Hepatocyte (in vitro differentiated cells): Measurements from ENCODE around the gene TAS1R3. TPM values are rescaled to one million over a fixed set of nuclear protein-coding genes. Genes with fewer than 3 reads are reported as not detected.

Experiments
- DNase-seq: peaks from one replicate; pipeline ENCODE4 v3.0.0-alpha.2; 2016; ENCODE audit warnings: low spot score
- H2AFZ ChIP-seq: fragments of 200-600 bp; sonication (generic); 2 replicates; pipeline ENCODE4 v1.6.0; 2016; ENCODE audit warnings: antibody characterized with exemption, mild to moderate bottlenecking
- H3K27ac ChIP-seq: fragments of 200-600 bp; sonication (generic); 2 replicates; pipeline ENCODE4 v1.5.1; 2016; ENCODE audit warnings: mild to moderate bottlenecking
- H3K27me3 ChIP-seq: fragments of 200-600 bp; sonication (generic); 2 replicates; pipeline ENCODE4 v1.6.1; 2016
- H3K36me3 ChIP-seq: fragments of 200-600 bp; sonication (generic); replicated peaks from 2 replicates; pipeline ENCODE4 v1.5.1; 2016; ENCODE audit warnings: low read depth; ENCODE audit not compliant: insufficient read depth
- H3K4me1 ChIP-seq: fragments of 200-600 bp; sonication (generic); 2 replicates; pipeline ENCODE4 v1.5.1; 2016; ENCODE audit warnings: mild to moderate bottlenecking, moderate library complexity; ENCODE audit not compliant: insufficient read depth
- H3K4me2 ChIP-seq: fragments of 200-600 bp; sonication (generic); 2 replicates; pipeline ENCODE4 v1.6.0; 2016
- H3K4me3 ChIP-seq: fragments of 200-600 bp; sonication (generic); 2 replicates; pipeline ENCODE4 v1.5.1; 2016; ENCODE audit warnings: mild to moderate bottlenecking
- H3K79me2 ChIP-seq: fragments of 200-600 bp; sonication (generic); 2 replicates; pipeline ENCODE4 v1.6.0; 2017; ENCODE audit warnings: mild to moderate bottlenecking
- H3K9me2 ChIP-seq: fragments of 200-600 bp; sonication (generic); replicated peaks from 2 replicates; pipeline ENCODE4 v1.6.0; 2017; ENCODE audit warnings: mild to moderate bottlenecking; ENCODE audit not compliant: insufficient read depth
- H3K9me3 ChIP-seq: fragments of 200-600 bp; sonication (generic); 2 replicates; pipeline ENCODE4 v1.5.1; 2016; ENCODE audit warnings: low read depth, mild to moderate bottlenecking
- H4K20me1 ChIP-seq: fragments of 200-600 bp; sonication (generic); 2 replicates; pipeline ENCODE4 v1.6.0; 2016; ENCODE audit warnings: mild to moderate bottlenecking; ENCODE audit not compliant: insufficient read depth, poor library complexity, severe bottlenecking
- CTCF ChIP-seq: fragments of 200-600 bp; sonication (generic); IDR thresholded peaks from 2 replicates; pipeline ENCODE4 v1.5.1; 2016; ENCODE audit warnings: antibody characterized with exemption, mild to moderate bottlenecking; ENCODE audit not compliant: poor library complexity
- EZH2 ChIP-seq: fragments of 200-600 bp; sonication (generic); IDR thresholded peaks from 2 replicates; pipeline ENCODE4 v1.6.1; 2016; ENCODE audit warnings: antibody characterized with exemption, mild to moderate bottlenecking, borderline replicate concordance
- EZH2phosphoT487 ChIP-seq: fragments of 200-600 bp; sonication (generic); IDR thresholded peaks from one replicate; pipeline ENCODE4 v1.6.1; 2018; ENCODE audit warnings: antibody characterized with exemption, mild to moderate bottlenecking, low read depth, moderate library complexity; ENCODE audit not compliant: unreplicated experiment, severe bottlenecking
- WGBS: methylation state at CpG from one replicate; pipeline ENCODE4 v1.1.6; 2016; ENCODE audit warnings: low lambda C conversion rate; ENCODE audit errors: missing lambda C conversion rate; 5-methylcytosine and 5-hydroxymethylcytosine counted together
- microRNA-seq: library from miRNA; unstranded; fragments of <30 nt; microRNA quantifications from one replicate; pipeline ENCODE4, GENCODE V29; 2017
- polyA plus RNA-seq: library from polyadenylated mRNA; unstranded; fragments of >200 nt; fragmentation: Nextera tagmentation; extraction: Ambion mirVana; gene quantifications from 2 replicates; pipeline ENCODE4 v1.2.1, GENCODE V29; 2016
- small RNA-seq: library from RNA; depleted of rRNA; stranded (forward); fragments of <200 nt; gene quantifications from one replicate; pipeline ENCODE3, GENCODE V24; 2014
- total RNA-seq: library from RNA; depleted of rRNA; stranded (reverse); fragments of >200 nt; gene quantifications from 2 replicates; pipeline ENCODE4 v1.2.3, GENCODE V29; 2014

Gene TAS1R3
- total and polyA plus RNA-seq, 2 experiments from 2014 or later, result 0.17 to 0.42 TPM

- no peak overlapping the region for H3K4me2 ChIP-seq
- no peaks in the 10 kb centered on the region for H3K9me2 ChIP-seq
- no peak for DNase-seq
- no peaks in the 10 kb centered on the region for H4K20me1 ChIP-seq
- no peaks in the 10 kb centered on the region for H3K36me3 ChIP-seq
- H3K4me1 ChIP-seq, result peaks cover 9% of the 10 kb centered on the region
- H3K79me2 ChIP-seq, result peaks cover 23% of the 10 kb centered on the region
- no peaks in the 10 kb centered on the region for H3K9me3 ChIP-seq
- 97% methylated on average over 16 of the region's 16 CpGs for WGBS
- TF ChIP-seq EZH2 (no peak), EZH2phosphoT487 (no peak), CTCF (no peak)
- no peaks in the 10 kb centered on the region for H3K27me3 ChIP-seq
- no peak overlapping the region for H2AFZ ChIP-seq
- no peak overlapping the region for H3K27ac ChIP-seq
- no peak overlapping the region for H3K4me3 ChIP-seq
These were observed 46.6 kb downstream of the TAS1R3 start for GRCh38 chr1:1377540-1378205.

- Histone ChIP-seq H3K4me3 (no peak overlapping the region), H3K27ac (no peak overlapping the region), H2AFZ (no peak overlapping the region), H3K27me3 (no peaks in the 10 kb centered on the region), H3K9me2 (no peaks in the 10 kb centered on the region), H3K79me2 (peaks cover 3% of the 10 kb centered on the region), H3K36me3 (no peaks in the 10 kb centered on the region), H3K4me2 (no peak overlapping the region), H4K20me1 (no peaks in the 10 kb centered on the region), H3K9me3 (no peaks in the 10 kb centered on the region), H3K4me1 (peaks cover 3% of the 10 kb centered on the region)
- no peak for DNase-seq
- TF ChIP-seq EZH2, result no peak
- no peak for TF ChIP-seq EZH2phosphoT487
- no peak for TF ChIP-seq CTCF
- 98% methylated on average over 15 of the region's 16 CpGs for WGBS
These were observed 49.8 kb downstream of the TAS1R3 start for GRCh38 chr1:1380860-1381259.

GRCh38 chr1:1381294-1381693 lies 50.2 kb downstream of the TAS1R3 start:
- no peak for TF ChIP-seq EZH2phosphoT487

More at GRCh38 chr1:1381294-1381693, 50.2 kb downstream of the TAS1R3 start:
- Histone ChIP-seq H3K79me2 (no peaks in the 10 kb centered on the region), H3K36me3 (no peaks in the 10 kb centered on the region), H3K4me2 (no peak overlapping the region), H3K4me3 (no peak overlapping the region), H3K9me3 (no peaks in the 10 kb centered on the region), H2AFZ (no peak overlapping the region), H3K4me1 (no peaks in the 10 kb centered on the region), H3K27ac (no peak overlapping the region), H3K27me3 (no peaks in the 10 kb centered on the region), H4K20me1 (no peaks in the 10 kb centered on the region), H3K9me2 (no peaks in the 10 kb centered on the region)
- WGBS, result 85% methylated on average over 8 of the region's 8 CpGs
- no peak for DNase-seq

Small RNA genes lying within 50 kb of the gene (microRNA-seq; reads per million reads assigned to microRNA genes)
- 6.3 reads per million, percentile 15 among the genes with 10 or more reads in this experiment for gene MIR6726
- 4.0 reads per million for gene MIR6727
- gene MIR6808, result 2.2 reads per million

Small RNA genes lying within 50 kb of the gene (small RNA-seq; reads per million reads assigned to genes)
- 0.22 reads per million for gene MIR6726

Other genes with a start within 250 kb of the TAS1R3 start
- 7.1 and 9.2 TPM in 2 replicates for gene C1orf159, start 215.2 kb upstream of the TAS1R3 start, total RNA-seq
- gene C1orf159, start 215.2 kb upstream of the TAS1R3 start, polyA plus RNA-seq, result 21.7 and 25.1 TPM in 2 replicates
- gene TTLL10, start 157.4 kb upstream of the TAS1R3 start, total RNA-seq, result not detected in 2 replicates
- 0.38 and 0.69 TPM in 2 replicates for gene TTLL10, start 157.4 kb upstream of the TAS1R3 start, polyA plus RNA-seq
- gene TNFRSF18, start 124.7 kb upstream of the TAS1R3 start, total RNA-seq, result not detected in 2 replicates
- 0.86 and 1.3 TPM in 2 replicates for gene TNFRSF18, start 124.7 kb upstream of the TAS1R3 start, polyA plus RNA-seq
- 0.28 TPM in 1 of 2 replicates, not detected in the other for gene TNFRSF4, start 117.1 kb upstream of the TAS1R3 start, total RNA-seq
- 0.34 TPM in 1 of 2 replicates, not detected in the other for gene TNFRSF4, start 117.1 kb upstream of the TAS1R3 start, polyA plus RNA-seq
- gene SDF4, start 99.3 kb upstream of the TAS1R3 start, total RNA-seq, result 110 and 156 TPM in 2 replicates
- 296 and 311 TPM in 2 replicates for gene SDF4, start 99.3 kb upstream of the TAS1R3 start, polyA plus RNA-seq
- gene B3GALT6, start 99.0 kb upstream of the TAS1R3 start, total RNA-seq, result 28.8 and 28.9 TPM in 2 replicates
- gene B3GALT6, start 99.0 kb upstream of the TAS1R3 start, polyA plus RNA-seq, result 36.3 and 36.9 TPM in 2 replicates
- gene C1QTNF12, start 84.6 kb upstream of the TAS1R3 start, total RNA-seq, result 3.8 and 4.1 TPM in 2 replicates
- 5.2 and 6.6 TPM in 2 replicates for gene C1QTNF12, start 84.6 kb upstream of the TAS1R3 start, polyA plus RNA-seq
- gene UBE2J2, start 57.4 kb upstream of the TAS1R3 start, total RNA-seq, result 31.3 and 31.7 TPM in 2 replicates
- gene UBE2J2, start 57.4 kb upstream of the TAS1R3 start, polyA plus RNA-seq, result 66.7 and 81.0 TPM in 2 replicates
- 1.0 and 1.8 TPM in 2 replicates for gene SCNN1D, start 50.8 kb upstream of the TAS1R3 start, total RNA-seq
- gene SCNN1D, start 50.8 kb upstream of the TAS1R3 start, polyA plus RNA-seq, result 3.5 and 3.9 TPM in 2 replicates
- gene ACAP3, start 23.4 kb upstream of the TAS1R3 start, total RNA-seq, result 50.9 and 56.0 TPM in 2 replicates
- gene ACAP3, start 23.4 kb upstream of the TAS1R3 start, polyA plus RNA-seq, result 87.1 and 108 TPM in 2 replicates
- gene PUSL1, start 22.7 kb upstream of the TAS1R3 start, total RNA-seq, result 27.7 and 36.2 TPM in 2 replicates
- gene PUSL1, start 22.7 kb upstream of the TAS1R3 start, polyA plus RNA-seq, result 27.4 and 37.2 TPM in 2 replicates
- 72.1 and 80.6 TPM in 2 replicates for gene INTS11, start 6.6 kb upstream of the TAS1R3 start, total RNA-seq
- gene INTS11, start 6.6 kb upstream of the TAS1R3 start, polyA plus RNA-seq, result 73.7 and 80.4 TPM in 2 replicates
- gene CPTP, start 6.5 kb upstream of the TAS1R3 start, total RNA-seq, result 12.8 and 22.9 TPM in 2 replicates
- gene CPTP, start 6.5 kb upstream of the TAS1R3 start, polyA plus RNA-seq, result 43.2 and 45.6 TPM in 2 replicates
- gene DVL1, start 18.1 kb downstream of the TAS1R3 start, total RNA-seq, result 58.0 and 61.6 TPM in 2 replicates
- 49.1 and 50.5 TPM in 2 replicates for gene DVL1, start 18.1 kb downstream of the TAS1R3 start, polyA plus RNA-seq
- gene MXRA8, start 27.3 kb downstream of the TAS1R3 start, total RNA-seq, result 138 and 155 TPM in 2 replicates
- gene MXRA8, start 27.3 kb downstream of the TAS1R3 start, polyA plus RNA-seq, result 242 and 261 TPM in 2 replicates
- 92.9 and 105 TPM in 2 replicates for gene AURKAIP1, start 43.9 kb downstream of the TAS1R3 start, total RNA-seq
- 238 and 246 TPM in 2 replicates for gene AURKAIP1, start 43.9 kb downstream of the TAS1R3 start, polyA plus RNA-seq
- 151 and 166 TPM in 2 replicates for gene CCNL2, start 68.1 kb downstream of the TAS1R3 start, total RNA-seq
- gene CCNL2, start 68.1 kb downstream of the TAS1R3 start, polyA plus RNA-seq, result 284 and 364 TPM in 2 replicates
- gene MRPL20, start 76.0 kb downstream of the TAS1R3 start, total RNA-seq, result 107 and 115 TPM in 2 replicates
- gene MRPL20, start 76.0 kb downstream of the TAS1R3 start, polyA plus RNA-seq, result 176 and 193 TPM in 2 replicates
- 2.1 and 6.5 TPM in 2 replicates for gene ANKRD65, start 90.0 kb downstream of the TAS1R3 start, total RNA-seq
- gene ANKRD65, start 90.0 kb downstream of the TAS1R3 start, polyA plus RNA-seq, result 5.5 and 7.3 TPM in 2 replicates
- gene VWA1, start 104.4 kb downstream of the TAS1R3 start, total RNA-seq, result 37.7 and 38.1 TPM in 2 replicates
- 114 and 131 TPM in 2 replicates for gene VWA1, start 104.4 kb downstream of the TAS1R3 start, polyA plus RNA-seq
- gene ATAD3C, start 118.4 kb downstream of the TAS1R3 start, total RNA-seq, result 0.10 TPM in 1 of 2 replicates, not detected in the other
- gene ATAD3C, start 118.4 kb downstream of the TAS1R3 start, polyA plus RNA-seq, result 0.99 and 1.2 TPM in 2 replicates
- 11.4 and 13.4 TPM in 2 replicates for gene ATAD3B, start 140.5 kb downstream of the TAS1R3 start, total RNA-seq
- 33.2 and 40.5 TPM in 2 replicates for gene ATAD3B, start 140.5 kb downstream of the TAS1R3 start, polyA plus RNA-seq
- 15.5 and 16.7 TPM in 2 replicates for gene ATAD3A, start 180.9 kb downstream of the TAS1R3 start, total RNA-seq
- 46.7 and 49.4 TPM in 2 replicates for gene ATAD3A, start 180.9 kb downstream of the TAS1R3 start, polyA plus RNA-seq
- 4.3 and 6.2 TPM in 2 replicates for gene TMEM240, start 209.3 kb downstream of the TAS1R3 start, total RNA-seq
- gene TMEM240, start 209.3 kb downstream of the TAS1R3 start, polyA plus RNA-seq, result 2.1 and 2.6 TPM in 2 replicates
- 75.7 and 85.0 TPM in 2 replicates for gene SSU72, start 243.6 kb downstream of the TAS1R3 start, total RNA-seq
- 192 and 203 TPM in 2 replicates for gene SSU72, start 243.6 kb downstream of the TAS1R3 start, polyA plus RNA-seq